Panc1 (cell line): Measurements from ENCODE around the gene COPS7A. TPM values are rescaled to one million over a fixed set of nuclear protein-coding genes. Genes with fewer than 3 reads are reported as not detected.

Source experiments
- ATAC-seq: fragments of 200-7000 bp; cut with Tn5 transposase; 2 replicates; pipeline ENCODE4 v1.9.1; 2020; ENCODE audit warnings: mild to moderate bottlenecking, moderate library complexity
- BruUV-seq: library from RNA; stranded (reverse); fragments of 400-500 nt; replicated peaks from 2 replicates; lab custom pipeline; 2021; lab: Mats Ljungman, UMichigan
- CTCF ChIA-PET: fragments of 300-600 bp; sonication (Branson Sonifier 250); formaldehyde crosslinking; loops from one replicate; lab custom pipeline; 2022; ENCODE audit warnings: antibody characterized with exemption; lab: Charles Lee
- POLR2A ChIA-PET: fragments of 300-600 bp; sonication (Branson Sonifier 250); formaldehyde crosslinking; loops from one replicate; lab custom pipeline; 2022; ENCODE audit warnings: antibody characterized with exemption; lab: Charles Lee
- DNase-seq: peaks from one replicate; pipeline ENCODE4 v3.0.0-alpha.2; 2010; ENCODE audit warnings: low read depth, low spot score
- H3K27ac ChIP-seq: 2 replicates; pipeline ENCODE4 v1.5.1; 2011; ENCODE audit warnings: mild to moderate bottlenecking, low read length, inconsistent platforms
- H3K27me3 ChIP-seq: fragments of 200-500 bp; sonication (Bioruptor generic); 2 replicates; pipeline ENCODE4 v1.6.0; 2014; ENCODE audit warnings: low read length, inconsistent platforms; ENCODE audit not compliant: control insufficient read depth, insufficient read depth
- H3K36me3 ChIP-seq: fragments of 200-500 bp; sonication (Bioruptor generic); 2 replicates; pipeline ENCODE4 v1.5.1; 2014; ENCODE audit warnings: inconsistent platforms, mild to moderate bottlenecking, low read length, moderate library complexity; ENCODE audit not compliant: control insufficient read depth, insufficient read depth
- H3K4me1 ChIP-seq: 2 replicates; pipeline ENCODE4 v1.5.1; 2011; ENCODE audit warnings: inconsistent platforms, mild to moderate bottlenecking, low read length, moderate library complexity; ENCODE audit not compliant: control insufficient read depth, insufficient read depth
- H3K4me3 ChIP-seq, 2 experiments: 2 replicates each; pipeline ENCODE4 v1.5.1; 2011 to 2012; ENCODE audit warnings: low read depth in 2 of 2, low read length in 2 of 2, mild to moderate bottlenecking in 2 of 2, inconsistent platforms in 1 of 2, moderate library complexity in 1 of 2
- H3K9me3 ChIP-seq: fragments of 200-500 bp; sonication (Bioruptor generic); 2 replicates; pipeline ENCODE4 v1.5.1; 2014; ENCODE audit warnings: low read depth, mild to moderate bottlenecking, inconsistent platforms, low read length, moderate library complexity; ENCODE audit not compliant: control insufficient read depth, insufficient read depth
- POLR2AphosphoS5 ChIP-seq: IDR thresholded peaks from 2 replicates; pipeline ENCODE4 v1.6.1; 2012; ENCODE audit warnings: mild to moderate bottlenecking, low read depth, low read length, moderate library complexity
- SIN3A ChIP-seq: IDR thresholded peaks from 2 replicates; pipeline ENCODE4 v1.6.1; 2012; ENCODE audit warnings: low read depth, mild to moderate bottlenecking, low read length, moderate library complexity, borderline replicate concordance; ENCODE audit not compliant: insufficient read depth
- TCF7L2 ChIP-seq: IDR thresholded peaks from 2 replicates; pipeline ENCODE4 v1.6.1; 2011; ENCODE audit warnings: mild to moderate bottlenecking, low read depth, low read length, inconsistent platforms
- in situ Hi-C: cut with HindIII; loops from 2 replicates; pipeline ENCODE4 v1.10.0; 2016; ENCODE audit warnings: low sequenced_read_pairs, low pct_unique_long_range_greater_than_20kb
- intact Hi-C: fragments of 100-400 bp; cut with micrococcal nuclease; formaldehyde crosslinking; loops from one replicate; pipeline ENCODE4 v1.10.0; 2022; ENCODE audit not compliant: unreplicated experiment
- total RNA-seq: library from RNA; stranded (reverse); gene quantifications from one replicate; pipeline ENCODE4 v1.2.1, GENCODE V29; 2021; ENCODE audit not compliant: unreplicated experiment
- TF ChIP-seq, protein P1 (sequence below), 2 experiments: IDR thresholded peaks; 2 replicates each; pipeline ENCODE4 v1.6.1; 2011 to 2012; ENCODE audit warnings: low read depth in 2 of 2, control low read depth in 1 of 2, low read length in 1 of 2, mild to moderate bottlenecking in 1 of 2, moderate library complexity in 1 of 2; ENCODE audit not compliant: insufficient read depth in 1 of 2
- TF ChIP-seq, protein P2 (sequence below): fragments of 450-650 bp; IDR thresholded peaks from 2 replicates; pipeline ENCODE4 v1.5.1; 2017; ENCODE audit warnings: mild to moderate bottlenecking

The COPS7A gene
- total RNA-seq, 1 experiment from 2014 or later, result 37.5 TPM

DNA sequence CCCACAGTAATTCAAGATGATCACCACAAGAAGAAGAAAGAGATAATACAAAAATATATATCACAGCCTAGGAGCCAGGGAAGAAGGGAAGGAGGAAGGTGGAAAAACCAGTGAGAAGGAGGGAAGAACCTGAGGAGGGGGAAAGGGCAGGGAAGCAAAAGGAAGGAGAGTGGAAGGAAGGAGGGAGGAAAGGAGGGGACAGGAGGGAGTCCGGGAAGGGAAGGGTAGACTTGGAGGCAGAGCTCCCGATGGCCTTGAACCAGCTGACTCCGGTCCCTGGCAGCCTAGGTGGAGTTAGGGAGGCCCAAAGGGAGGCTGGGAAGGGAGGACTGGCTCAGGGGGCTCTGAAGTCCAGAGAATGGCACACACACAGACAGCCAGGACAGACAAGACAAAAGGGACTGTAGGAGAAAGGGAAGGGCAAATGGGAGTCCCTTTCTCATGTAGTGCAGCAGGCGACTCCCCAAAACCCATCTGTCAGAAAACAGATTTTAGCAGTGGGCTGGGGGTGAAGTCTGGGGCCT lies 30.0 kb upstream of the COPS7A start:
- TF ChIP-seq, protein P1, sequence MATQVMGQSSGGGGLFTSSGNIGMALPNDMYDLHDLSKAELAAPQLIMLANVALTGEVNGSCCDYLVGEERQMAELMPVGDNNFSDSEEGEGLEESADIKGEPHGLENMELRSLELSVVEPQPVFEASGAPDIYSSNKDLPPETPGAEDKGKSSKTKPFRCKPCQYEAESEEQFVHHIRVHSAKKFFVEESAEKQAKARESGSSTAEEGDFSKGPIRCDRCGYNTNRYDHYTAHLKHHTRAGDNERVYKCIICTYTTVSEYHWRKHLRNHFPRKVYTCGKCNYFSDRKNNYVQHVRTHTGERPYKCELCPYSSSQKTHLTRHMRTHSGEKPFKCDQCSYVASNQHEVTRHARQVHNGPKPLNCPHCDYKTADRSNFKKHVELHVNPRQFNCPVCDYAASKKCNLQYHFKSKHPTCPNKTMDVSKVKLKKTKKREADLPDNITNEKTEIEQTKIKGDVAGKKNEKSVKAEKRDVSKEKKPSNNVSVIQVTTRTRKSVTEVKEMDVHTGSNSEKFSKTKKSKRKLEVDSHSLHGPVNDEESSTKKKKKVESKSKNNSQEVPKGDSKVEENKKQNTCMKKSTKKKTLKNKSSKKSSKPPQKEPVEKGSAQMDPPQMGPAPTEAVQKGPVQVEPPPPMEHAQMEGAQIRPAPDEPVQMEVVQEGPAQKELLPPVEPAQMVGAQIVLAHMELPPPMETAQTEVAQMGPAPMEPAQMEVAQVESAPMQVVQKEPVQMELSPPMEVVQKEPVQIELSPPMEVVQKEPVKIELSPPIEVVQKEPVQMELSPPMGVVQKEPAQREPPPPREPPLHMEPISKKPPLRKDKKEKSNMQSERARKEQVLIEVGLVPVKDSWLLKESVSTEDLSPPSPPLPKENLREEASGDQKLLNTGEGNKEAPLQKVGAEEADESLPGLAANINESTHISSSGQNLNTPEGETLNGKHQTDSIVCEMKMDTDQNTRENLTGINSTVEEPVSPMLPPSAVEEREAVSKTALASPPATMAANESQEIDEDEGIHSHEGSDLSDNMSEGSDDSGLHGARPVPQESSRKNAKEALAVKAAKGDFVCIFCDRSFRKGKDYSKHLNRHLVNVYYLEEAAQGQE (IDR thresholded peaks at IDR 0.05; ENCODE audit: insufficient read depth in 1 of 2, low read depth in 2 of 2, low read length in 1 of 2), result no peak
- no peak for TF ChIP-seq POLR2AphosphoS5
- TF ChIP-seq, protein P2, sequence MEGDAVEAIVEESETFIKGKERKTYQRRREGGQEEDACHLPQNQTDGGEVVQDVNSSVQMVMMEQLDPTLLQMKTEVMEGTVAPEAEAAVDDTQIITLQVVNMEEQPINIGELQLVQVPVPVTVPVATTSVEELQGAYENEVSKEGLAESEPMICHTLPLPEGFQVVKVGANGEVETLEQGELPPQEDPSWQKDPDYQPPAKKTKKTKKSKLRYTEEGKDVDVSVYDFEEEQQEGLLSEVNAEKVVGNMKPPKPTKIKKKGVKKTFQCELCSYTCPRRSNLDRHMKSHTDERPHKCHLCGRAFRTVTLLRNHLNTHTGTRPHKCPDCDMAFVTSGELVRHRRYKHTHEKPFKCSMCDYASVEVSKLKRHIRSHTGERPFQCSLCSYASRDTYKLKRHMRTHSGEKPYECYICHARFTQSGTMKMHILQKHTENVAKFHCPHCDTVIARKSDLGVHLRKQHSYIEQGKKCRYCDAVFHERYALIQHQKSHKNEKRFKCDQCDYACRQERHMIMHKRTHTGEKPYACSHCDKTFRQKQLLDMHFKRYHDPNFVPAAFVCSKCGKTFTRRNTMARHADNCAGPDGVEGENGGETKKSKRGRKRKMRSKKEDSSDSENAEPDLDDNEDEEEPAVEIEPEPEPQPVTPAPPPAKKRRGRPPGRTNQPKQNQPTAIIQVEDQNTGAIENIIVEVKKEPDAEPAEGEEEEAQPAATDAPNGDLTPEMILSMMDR, result no peak
- TF ChIP-seq TCF7L2, result no peak
- TF ChIP-seq SIN3A, result no peak

DNA sequence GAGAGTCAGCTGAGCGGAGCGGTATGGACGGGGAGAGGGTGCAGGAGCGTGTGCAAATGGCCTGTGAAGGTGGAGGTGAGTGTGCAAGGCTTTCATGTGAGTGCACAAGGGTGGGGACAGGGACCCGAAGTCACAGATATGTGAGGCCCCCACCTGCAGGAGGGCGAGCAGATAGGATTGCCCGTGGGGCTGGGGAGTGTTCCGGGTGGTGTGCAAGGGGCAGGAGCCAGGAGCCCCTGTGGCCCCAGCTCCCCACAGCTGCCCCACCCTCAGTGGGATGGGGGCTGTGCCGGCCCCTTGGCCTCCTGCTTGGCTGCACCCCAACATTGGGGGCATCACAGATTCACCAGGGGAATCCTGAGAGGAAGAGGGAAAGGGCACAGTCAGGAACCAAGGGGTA lies 29.1 kb upstream of the COPS7A start:
- ATAC-seq (no peak), DNase-seq (no peak)
- in situ Hi-C loops, result no loop called here
- ChIA-PET CTCF (no interaction called here), POLR2A (no interaction called here)
- H3K4me1 ChIP-seq, result peaks cover 3% of the 10 kb centered on the region; the same call in 1 of the 2 replicates
- no TSS peak for BruUV-seq
- TF ChIP-seq SIN3A (no peak), POLR2AphosphoS5 (no peak), TCF7L2 (no peak)
- TF ChIP-seq, protein P1 (IDR thresholded peaks at IDR 0.05; ENCODE audit: insufficient read depth in 1 of 2, low read depth in 2 of 2, low read length in 1 of 2), result no peak
- TF ChIP-seq, protein P2, result no peak
- H3K9me3 ChIP-seq, result no peaks in the 10 kb centered on the region
- no peak overlapping the region for H3K4me3 ChIP-seq
- H3K27me3 ChIP-seq, result peaks cover 2% of the 10 kb centered on the region; the same call in 1 of the 2 replicates
- H3K36me3 ChIP-seq, result peaks cover 4% of the 10 kb centered on the region; the same call in 1 of the 2 replicates
- intact Hi-C loops, result no loop called here
- no peak overlapping the region for H3K27ac ChIP-seq

More for the DNA sequence above, 30.0 kb upstream of the COPS7A start:
- ChIA-PET POLR2A (no interaction called here), CTCF (no interaction called here)
- in situ Hi-C loops, result no loop called here
- H3K27me3 ChIP-seq, result no peaks in the 10 kb centered on the region
- H3K36me3 ChIP-seq, result peaks cover 4% of the 10 kb centered on the region; the same call in 1 of the 2 replicates
- H3K4me3 ChIP-seq, result no peak overlapping the region
- no peak for DNase-seq
- intact Hi-C loops, result no loop called here
- no peak overlapping the region for H3K27ac ChIP-seq
- H3K4me1 ChIP-seq, result peaks cover 3% of the 10 kb centered on the region; the same call in 1 of the 2 replicates
- no peaks in the 10 kb centered on the region for H3K9me3 ChIP-seq
- ATAC-seq, result no peak
- no TSS peak for BruUV-seq
